CD4-positive, alpha-beta T cell treated with Interleukin-17A for 4 hours (primary cell): Measurements from ENCODE around the gene RPP21.
"Not testable (repeated sequence)": the region's sequence is repeated elsewhere in the genome, so short reads cannot be mapped to it uniquely, and the experiment has no call there.

Experiments used
- DNase-seq: peaks from one replicate; pipeline ENCODE4 v3.0.0-alpha.2; 2020; ENCODE audit warnings: mixed read lengths

The RPP21 gene

DNA sequence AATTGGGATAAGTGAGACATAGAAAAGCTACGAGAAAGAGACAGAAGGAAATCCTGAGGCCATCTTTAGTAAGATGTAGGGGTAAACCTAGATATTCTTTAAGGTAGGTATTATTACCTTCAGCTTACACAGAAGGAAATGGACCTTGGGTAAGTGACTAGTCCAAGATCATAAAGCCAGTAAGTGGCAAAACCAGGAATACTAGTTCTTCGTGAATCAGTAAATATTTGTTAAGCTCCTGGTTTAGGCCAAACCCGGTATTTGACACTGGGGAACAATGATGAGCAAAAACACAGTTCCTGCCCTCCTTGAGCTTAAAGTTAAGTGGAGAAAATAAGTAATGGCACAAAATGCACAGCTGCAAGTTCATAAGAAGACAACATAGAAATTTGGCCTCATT, 13.0 kb upstream of the RPP21 start:
- DNase-seq = no peak

- no peak for DNase-seq
These were observed 10.7 kb upstream of the RPP21 start for GRCh38 chr6:30334075-30334783.

GRCh38 chr6:30340589-30341054, 4.3 kb upstream of the RPP21 start:
- DNase-seq = no peak

DNA sequence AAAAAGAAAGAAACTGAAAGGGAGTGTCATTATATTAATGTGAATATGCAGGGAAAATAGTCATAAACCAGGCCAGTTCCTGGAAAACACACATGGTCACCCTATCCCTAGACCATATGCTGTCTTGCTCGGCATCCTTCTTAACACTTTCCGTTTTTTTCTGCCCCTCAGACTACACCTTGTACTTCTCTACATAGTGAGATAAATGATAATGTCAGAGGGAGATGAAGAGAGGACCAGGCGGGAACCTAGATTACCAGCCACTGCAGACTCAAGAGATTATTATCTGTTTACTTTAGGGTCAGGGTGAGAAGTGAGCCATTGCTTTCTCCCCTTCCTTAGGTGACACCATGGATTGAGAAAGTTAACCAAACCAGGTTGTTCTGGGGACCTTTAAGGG, 3.7 kb upstream of the RPP21 start:
- DNase-seq = no peak

DNA sequence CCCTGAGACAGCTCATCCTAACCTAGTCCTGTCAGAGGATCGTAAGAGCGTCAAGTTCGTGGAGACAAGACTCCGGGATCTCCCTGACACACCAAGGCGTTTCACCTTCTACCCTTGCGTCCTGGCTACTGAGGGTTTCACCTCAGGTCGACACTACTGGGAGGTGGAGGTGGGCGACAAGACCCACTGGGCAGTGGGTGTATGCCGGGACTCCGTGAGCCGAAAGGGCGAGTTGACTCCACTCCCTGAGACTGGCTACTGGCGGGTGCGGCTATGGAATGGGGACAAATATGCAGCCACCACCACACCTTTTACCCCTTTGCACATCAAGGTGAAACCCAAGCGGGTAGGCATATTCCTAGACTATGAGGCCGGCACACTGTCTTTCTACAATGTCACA, 3.2 kb upstream of the RPP21 start:
- no peak for DNase-seq

- no peak for DNase-seq
These were observed 627 bp upstream of the RPP21 start for GRCh38 chr6:30344191-30344867.

GRCh38 chr6:30345852-30346251, 896 bp downstream of the RPP21 start:
- no peak for DNase-seq

- DNase-seq = no peak
These were observed 4.0 kb downstream of the RPP21 start for GRCh38 chr6:30348957-30349356.

- no peak for DNase-seq
These were observed 4.6 kb downstream of the RPP21 start for GRCh38 chr6:30349421-30350177.

DNA sequence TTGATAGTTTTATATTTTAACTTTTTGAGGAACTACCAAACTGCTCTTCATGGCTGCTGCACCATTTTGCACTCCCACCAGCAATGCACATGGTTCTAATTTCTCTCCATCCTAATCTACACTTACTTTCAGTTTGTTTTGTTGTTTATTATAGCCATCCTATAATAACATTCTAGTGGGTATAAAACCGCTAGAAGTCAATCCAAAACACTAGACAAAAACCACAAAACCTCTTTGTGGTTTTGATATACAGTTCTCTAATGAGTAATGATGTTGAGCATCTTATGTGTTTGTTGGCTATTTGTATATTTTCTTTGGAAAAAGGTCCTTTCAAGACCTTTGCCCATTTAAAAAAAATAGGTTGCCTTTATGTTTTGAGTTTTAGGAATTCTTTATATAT, 5.6 kb downstream of the RPP21 start:
- no peak for DNase-seq

GRCh38 chr6:30352550-30352949, 7.6 kb downstream of the RPP21 start:
- no peak for DNase-seq

DNA sequence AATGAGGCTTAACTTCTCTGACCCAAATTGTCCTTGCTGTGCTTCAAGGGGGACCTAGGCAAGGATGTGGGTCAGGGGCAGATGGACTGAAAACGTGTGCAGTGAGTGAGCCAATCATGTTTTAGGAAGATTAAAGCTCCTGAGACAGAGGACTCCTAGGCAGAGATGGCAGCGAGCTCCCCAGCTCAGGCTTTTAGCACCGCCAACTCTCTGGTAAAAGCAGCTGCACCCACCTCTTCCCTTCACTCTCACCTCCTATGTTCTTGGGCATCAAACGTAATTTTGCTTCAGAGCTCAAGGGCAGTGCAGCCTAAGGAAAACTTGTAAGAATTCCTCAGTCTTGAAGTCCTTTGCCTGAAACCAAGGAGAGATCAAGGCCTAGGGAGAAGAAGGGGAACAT, 10.3 kb downstream of the RPP21 start:
- DNase-seq = no peak

GRCh38 chr6:30356536-30356935, 11.6 kb downstream of the RPP21 start:
- no peak for DNase-seq

DNA sequence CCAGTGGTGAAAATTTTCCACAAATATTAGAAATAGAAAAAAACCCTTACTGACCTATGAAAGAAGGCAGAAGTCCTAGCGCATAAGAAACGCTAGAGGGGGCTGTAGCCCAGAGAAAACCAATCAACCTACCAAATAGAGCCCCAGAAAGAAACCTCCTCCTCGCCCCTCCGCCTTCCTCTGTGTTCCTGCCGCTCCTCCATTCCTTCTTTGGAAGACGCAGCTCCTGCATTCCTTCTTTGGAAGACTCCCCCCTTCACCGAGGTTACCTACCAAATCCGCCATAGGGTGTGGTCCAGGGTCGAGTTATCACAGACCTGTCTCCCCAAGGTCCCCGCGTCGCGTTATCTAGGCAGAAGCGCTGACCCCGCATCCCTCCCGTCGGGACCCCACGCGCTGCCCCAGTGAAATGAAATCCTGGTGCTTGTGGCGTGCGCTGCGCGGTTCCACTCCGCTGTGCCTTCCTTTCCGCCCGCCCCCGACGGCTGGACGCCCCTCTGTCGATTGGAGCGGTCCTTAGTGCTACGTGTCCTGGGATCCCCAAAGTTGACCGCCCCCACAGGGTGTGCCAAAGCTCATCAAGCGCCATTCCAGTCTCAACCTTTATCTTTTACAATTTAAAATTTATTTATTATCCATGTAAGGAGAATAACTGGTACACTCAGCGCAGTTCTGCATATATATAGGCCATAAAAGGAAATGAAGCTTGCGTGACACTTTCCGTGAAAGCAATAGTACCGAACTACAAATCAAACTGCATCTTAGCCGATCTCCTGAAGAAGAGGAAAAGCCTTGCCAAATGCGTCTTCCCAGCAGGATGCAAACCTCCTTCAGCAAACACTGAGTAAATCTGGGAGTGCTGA, 13.0 kb downstream of the RPP21 start:
- peak; percentile 63 for DNase-seq

GRCh38 chr6:30359276-30359675, 14.3 kb downstream of the RPP21 start:
- no peak for DNase-seq

DNA sequence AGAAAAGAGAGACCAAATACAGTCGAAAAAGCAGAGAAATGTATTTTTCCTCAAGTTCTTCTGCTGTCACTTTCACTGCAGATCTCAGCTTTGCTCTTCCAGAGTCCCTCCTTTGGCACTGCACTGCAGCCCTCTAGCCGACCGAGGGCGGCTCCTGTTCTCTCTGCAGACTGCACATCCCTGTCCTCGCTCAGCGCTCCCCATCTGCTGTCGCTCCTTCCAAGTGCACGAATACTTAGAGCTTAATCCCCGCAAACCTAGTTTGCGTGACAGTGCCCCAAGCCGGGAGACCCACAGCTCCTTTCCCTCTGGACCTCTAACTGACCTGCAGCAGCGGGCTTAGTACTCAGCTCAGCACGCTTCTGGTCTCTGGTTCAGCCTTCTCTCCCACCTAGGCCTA, 15.2 kb downstream of the RPP21 start:
- no peak for DNase-seq

DNA sequence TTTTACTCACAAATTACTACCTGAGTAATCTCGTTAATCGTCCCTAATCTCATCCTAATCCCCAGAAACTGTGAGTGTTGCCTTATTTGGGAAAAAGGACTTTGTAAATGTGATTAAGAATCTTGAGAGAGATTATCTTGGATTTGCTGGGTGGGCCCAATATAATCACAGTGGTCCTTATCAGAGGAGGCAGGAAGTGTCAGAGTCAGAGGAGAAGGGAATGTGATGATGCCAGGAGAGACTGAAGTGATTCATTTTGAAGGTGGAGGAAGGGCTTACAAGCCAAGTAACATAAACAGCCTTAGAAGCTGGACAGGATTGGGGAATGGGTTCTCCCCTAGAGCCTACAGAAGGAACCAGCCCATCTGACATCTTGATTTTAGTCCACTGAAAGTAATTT, 16.7 kb downstream of the RPP21 start:
- no peak for DNase-seq

DNA sequence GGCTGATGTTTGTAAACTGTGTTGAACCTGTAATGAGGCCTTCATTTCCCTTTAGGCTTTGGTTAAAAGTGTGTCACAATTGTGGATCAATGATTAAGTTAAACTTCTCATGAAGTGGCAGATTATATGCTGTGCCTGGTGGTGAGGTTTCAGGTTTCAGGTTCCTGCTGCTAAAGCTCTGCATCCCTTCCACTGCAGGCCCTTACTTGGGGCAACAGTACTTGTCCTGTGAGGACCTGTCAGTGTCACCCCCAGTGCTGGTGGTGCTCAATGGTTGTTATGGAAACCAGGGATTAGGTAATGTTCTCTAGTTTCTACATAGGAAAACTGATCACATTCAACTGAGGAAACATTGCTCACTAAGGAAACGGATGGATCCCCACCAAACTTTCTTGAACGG, 18.5 kb downstream of the RPP21 start:
- DNase-seq = no peak

- no peak for DNase-seq
These were observed 19.6 kb downstream of the RPP21 start for GRCh38 chr6:30364591-30364990.

- DNase-seq = not testable (repeated sequence)
These were observed 24.3 kb downstream of the RPP21 start for GRCh38 chr6:30369280-30369679.

DNA sequence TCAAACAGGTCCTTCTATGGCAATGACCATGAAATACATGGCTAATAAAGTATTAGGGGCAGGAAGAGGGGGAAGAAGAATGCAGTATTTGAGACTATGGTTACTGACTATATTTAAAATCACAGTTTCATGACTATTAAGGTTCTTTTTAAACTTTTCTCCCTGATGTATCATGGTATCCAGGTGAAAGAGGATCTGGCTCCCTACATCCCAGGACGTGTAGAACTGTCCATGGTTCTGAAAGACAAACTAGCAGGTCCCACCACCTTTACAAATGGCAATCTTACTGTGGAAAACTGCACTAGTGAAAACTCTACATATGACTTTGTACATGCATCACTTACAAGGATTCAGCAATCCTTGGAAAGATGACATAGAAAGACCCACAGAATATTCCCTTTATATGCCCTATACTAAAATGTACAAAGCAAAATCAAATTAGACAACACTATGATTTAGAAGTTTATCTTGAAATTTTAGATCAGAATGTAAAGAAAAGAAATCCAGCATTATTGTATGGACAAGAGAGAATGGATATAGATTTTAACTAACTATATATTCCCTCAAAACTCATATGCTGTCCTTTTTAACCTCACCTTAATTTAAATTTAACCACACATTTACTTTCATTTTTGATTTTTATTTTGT, 33.5 kb downstream of the RPP21 start:
- DNase-seq = no peak

GRCh38 chr6:30380464-30380863, 35.5 kb downstream of the RPP21 start:
- DNase-seq = no peak
